ENCODE data around the gene FBXL17. TPM values are rescaled to one million over a fixed set of nuclear protein-coding genes. Genes with fewer than 3 reads are reported as not detected.

FBXL17 gene
- total and polyA plus RNA-seq, 2 of the 4 experiments (the other 2 are of a cell fraction), result 3.9 to 8.1 TPM

GRCh38 chr5:108122702-108123101 lies 259.2 kb downstream of the FBXL17 start:
- H3K79me1 ChIP-seq (ENCODE audit: low read depth in 1 of 2, low read length in 2 of 2), result no peaks in the 10 kb centered on the region
- H3K4me1 ChIP-seq (ENCODE audit: control insufficient read depth, insufficient read depth, low read length), result no peaks in the 10 kb centered on the region
- no peak overlapping the region for H2AK9ac ChIP-seq (replicated peaks; ENCODE audit: low read depth, low read length, poor library complexity)
- H2BK15ac ChIP-seq (ENCODE audit: low read depth, low read length), result no peak overlapping the region
- no peaks in the 10 kb centered on the region for H3K9me3 ChIP-seq (ENCODE audit: control insufficient read depth, insufficient read depth, low read length)
- BruUV-seq (replicated peaks), result no TSS peak
- dilution Hi-C loops (cut with HindIII; ENCODE audit: low sequenced_read_pairs, unreplicated experiment) (no loop called here), intact Hi-C loops (cut with micrococcal nuclease) (no loop called here), in situ Hi-C loops (cut with MboI; ENCODE audit: low sequenced_read_pairs) (no loop called here)
- no peak overlapping the region for H4K8ac ChIP-seq (ENCODE audit: low read depth in 2 of 2, low read length in 2 of 2)
- TF ChIP-seq BHLHE40 (IDR thresholded peaks at IDR 0.05; ENCODE audit: low read depth, low read length), result no peak
- TF ChIP-seq USF2 (IDR thresholded peaks at IDR 0.05; ENCODE audit: low read depth, low read length), result no peak
- TF ChIP-seq CHD1 (IDR thresholded peaks at IDR 0.05; ENCODE audit: low read depth, low read length), result no peak
- no peak for TF ChIP-seq POLR2A (IDR thresholded peaks at IDR 0.05; ENCODE audit: low read depth, low read length)
- TF ChIP-seq RFX5 (IDR thresholded peaks at IDR 0.05; ENCODE audit: low read depth, low read length), result no peak
- no peak for TF ChIP-seq ELK1 (IDR thresholded peaks at IDR 0.05; ENCODE audit: borderline replicate concordance, low read depth, low read length)
- no peak overlapping the region for H2BK120ac ChIP-seq (ENCODE audit: low read depth, low read length)
- 80% methylated on average over 2 of the region's 4 CpGs; no CpG with 5 or more reads in 1 of the 2 experiments for WGBS, 2 experiments (ENCODE audit: extremely low coverage in 2 of 2, insufficient read length in 1 of 2)
- H3K27me3 ChIP-seq (ENCODE audit: control insufficient read depth, insufficient read depth, low read length), result no peaks in the 10 kb centered on the region
- H3K4me2 ChIP-seq (ENCODE audit: low read depth, low read length), result no peak overlapping the region
- H3K23ac ChIP-seq (ENCODE audit: low read depth, low read length), result no peak overlapping the region
- CTCF ChIA-PET, result no interaction called here
- no peak overlapping the region for H3K4ac ChIP-seq (ENCODE audit: low read depth, low read length)
- no peak overlapping the region for H4K5ac ChIP-seq (ENCODE audit: low read depth, low read length)
- H3K36me3 ChIP-seq (ENCODE audit: control insufficient read depth, insufficient read depth, low read length), result no peaks in the 10 kb centered on the region
- 0 out of 2 replicates have a peak, but pooled peaks cover 3% of the 10 kb centered on the region for H3K9me1 ChIP-seq (ENCODE audit: insufficient read depth, low read length)
- H2BK5ac ChIP-seq (ENCODE audit: low read depth, low read length, poor library complexity, severe bottlenecking), result no peak overlapping the region
- H3K4me3 ChIP-seq (ENCODE audit: insufficient read depth, low read depth, low read length), result no peak overlapping the region
- H2BK20ac ChIP-seq (ENCODE audit: low read depth, low read length), result no peak overlapping the region
- no peak overlapping the region for H3K27ac ChIP-seq (ENCODE audit: insufficient read depth, low read length)
- H3K18ac ChIP-seq (ENCODE audit: low read depth, low read length), result no peak overlapping the region
- H2AK5ac ChIP-seq (ENCODE audit: low read depth, low read length), result no peak overlapping the region
- ATAC-seq (ENCODE audit: low read depth) (no peak), DNase-seq (no peak)
- 0 out of 2 replicates have a peak overlapping the region, but pooled peaks have one; percentile 32 for H3K14ac ChIP-seq (replicated peaks; ENCODE audit: low read depth, low read length)
- no peaks in the 10 kb centered on the region for H4K20me1 ChIP-seq (ENCODE audit: insufficient read depth, low read length)
- POLR2A ChIA-PET (ENCODE audit: unreplicated experiment), result no interaction called here
- no peak overlapping the region for H3K56ac ChIP-seq (ENCODE audit: extremely low read depth, insufficient read depth, low read length)
- no peak overlapping the region for H3K9ac ChIP-seq (ENCODE audit: low read depth, low read length)
- H2AFZ ChIP-seq (replicated peaks; ENCODE audit: low read length, poor library complexity), result no peak overlapping the region
- no peak overlapping the region for H4K91ac ChIP-seq (ENCODE audit: insufficient read depth, low read depth, low read length)

Measured in IMR-90 (cell line).